Spleen (tissue), 11 donors: ENCODE measurements around the gene PTCD2. TPM values are rescaled to one million over a fixed set of nuclear protein-coding genes. Genes with fewer than 3 reads are reported as not detected.

Experiments
- DNase-seq: peaks from one replicate; pipeline ENCODE4 v3.0.0-alpha.2; 2020
- H3K27ac ChIP-seq, 8 donors: fragments of 200-600 bp; sonication (generic) in 7 of 8; 1 replicate in 4 of 8; 2 replicates in 4 of 8; pipeline versions ENCODE4 v1.5.0 to v1.8.0; 2016 to 2021; ENCODE audit warnings: inconsistent platforms in 4 of 8, mild to moderate bottlenecking in 4 of 8, moderate library complexity in 1 of 8
- H3K27me3 ChIP-seq, 7 donors: fragments of 200-600 bp; sonication (generic) in 6 of 7; replicated peaks in 1 of 7; 1 replicate in 4 of 7; 2 replicates in 3 of 7; pipeline versions ENCODE4 v1.5.0 to v1.8.0; 2016 to 2021; ENCODE audit warnings: inconsistent platforms in 3 of 7, mild to moderate bottlenecking in 1 of 7
- H3K36me3 ChIP-seq, 6 donors: fragments of 200-600 bp; sonication (generic) in 5 of 6; 1 replicate in 4 of 6; 2 replicates in 2 of 6; pipeline versions ENCODE4 v1.5.0 to v1.8.0; 2016 to 2021; ENCODE audit warnings: inconsistent platforms in 2 of 6
- H3K4me1 ChIP-seq, 6 donors: fragments of 200-600 bp; sonication (generic) in 5 of 6; 1 replicate in 3 of 6; 2 replicates in 3 of 6; pipeline versions ENCODE4 v1.5.0 to v1.8.0; 2016 to 2021; ENCODE audit warnings: inconsistent platforms in 3 of 6
- H3K4me3 ChIP-seq, 8 donors: fragments of 200-600 bp; sonication (generic) in 7 of 8; 1 replicate in 4 of 8; 2 replicates in 4 of 8; pipeline versions ENCODE4 v1.5.0 to v1.8.0; 2016 to 2021; ENCODE audit warnings: inconsistent platforms in 4 of 8, mild to moderate bottlenecking in 4 of 8, moderate library complexity in 2 of 8
- H3K9me3 ChIP-seq, 8 donors: fragments of 200-600 bp; sonication (generic) in 7 of 8; 1 replicate in 4 of 8; 2 replicates in 4 of 8; pipeline versions ENCODE4 v1.5.0 to v1.8.0; 2016 to 2021; ENCODE audit warnings: inconsistent platforms in 4 of 8
- CTCF ChIP-seq, 11 experiments: fragments of 200-600 bp in 7 of 11; fragments of 450-650 bp in 4 of 11; sonication (generic) in 4 of 11; IDR thresholded peaks in 8 of 11; conservative IDR thresholded peaks in 3 of 11; 1 replicate in 7 of 11; 2 replicates in 4 of 11; pipeline versions ENCODE4 v1.4.0 to v1.8.0; 2016 to 2021; ENCODE audit warnings: antibody characterized with exemption in 11 of 11, inconsistent platforms in 4 of 11, mild to moderate bottlenecking in 1 of 11
- POLR2A ChIP-seq, 3 donors: fragments of 450-650 bp; IDR thresholded peaks; one replicate each; pipeline ENCODE4 v1.5.1; 2017; ENCODE audit warnings: antibody characterized with exemption in 3 of 3, mild to moderate bottlenecking in 1 of 3
- POLR2AphosphoS5 ChIP-seq, 3 donors: sonication (generic); formaldehyde crosslinking; IDR thresholded peaks; one replicate each; pipeline ENCODE4 v1.5.1; 2017; ENCODE audit warnings: antibody characterized with exemption in 3 of 3
- WGBS, 5 donors: extraction: QIAGEN DNeasy Blood & Tissue Kit in 3 of 5; methylation state at CpG; one replicate each; pipeline versions ENCODE4 v1.1.5 to v1.1.7; 2013 to 2018; 5-methylcytosine and 5-hydroxymethylcytosine counted together
- intact Hi-C: fragments of 100-400 bp; cut with DNase I; formaldehyde crosslinking; loops from one replicate; pipeline ENCODE4 v1.15.0; 2023; ENCODE audit warnings: low total_unique reads
- polyA plus RNA-seq, 3 donors: library from polyadenylated mRNA; stranded (reverse); fragments of 200-250 nt; gene quantifications; one replicate each; pipeline ENCODE4 v1.2.1, GENCODE V29; 2013
- total RNA-seq, 7 donors: library from RNA; depleted of rRNA in 3 of 7; stranded (reverse); fragments of >200 nt in 3 of 7; fragmentation: NEBNext Ultra II Directional in 4 of 7; extraction: Animal tissue kit (Norgen Biotek cat#: 25700) in 4 of 7; gene quantifications; one replicate each; pipeline versions ENCODE4 v1.1.0 to v1.2.1, GENCODE V29; 2016 to 2021
- donor health status: healthy with polysubstance abuse.
- donor health status: DM: no; HTN: no; CAD: no; lungs with moderate emphysema.
- donor health status: DM: no; HTN: no; CAD: no.
- donor health status: Bipolar disorder and iron deficiency.
- donor health status: healthy.
- donor health status: DM: no; HTN: no; CAD: no.
- donor health status: DM: yes; HTN: yes; CAD: no.

PTCD2 gene
- total and polyA plus RNA-seq, 10 donors, result 1.2 to 11.7 (median 7.5) TPM

- Histone ChIP-seq H3K36me3 (no peaks in the 10 kb centered on the region), H3K27ac (peak overlapping the region in 4 of 8 donors; percentile 6 to 69 (median 50)), H3K9me3 (no peaks in the 10 kb centered on the region), H3K4me3 (no peak overlapping the region), H3K4me1 (peaks cover 0 to 52% (median 15%) of the 10 kb centered on the region in 6 donors), H3K27me3 (no peaks in the 10 kb centered on the region)
- WGBS, 5 donors, result 66 to 91% (median 76%) methylated on average over 4 of the region's 4 CpGs
- no peak for DNase-seq
- no peak for TF ChIP-seq POLR2AphosphoS5 (IDR thresholded peaks at IDR 0.05)
- no peak for TF ChIP-seq POLR2A (IDR thresholded peaks at IDR 0.05)
- no peak for TF ChIP-seq CTCF (IDR thresholded peaks at IDR 0.05 in 8 of 11, conservative IDR thresholded peaks at IDR 0.05 in 3 of 11)
- intact Hi-C loops, result no loop called here
Observed at GRCh38 chr5:72372923-72373322, 52.8 kb downstream of the PTCD2 start.

- intact Hi-C loops, result no loop called here
Observed at GRCh38 chr5:72374844-72375243, 54.7 kb downstream of the PTCD2 start.

GRCh38 chr5:72376381-72376780 is 56.2 kb downstream of the PTCD2 start:
- Histone ChIP-seq H3K4me1 (peaks cover 0 to 50% (median 17%) of the 10 kb centered on the region in 6 donors), H3K4me3 (no peak overlapping the region), H3K36me3 (no peaks in the 10 kb centered on the region), H3K27me3 (no peaks in the 10 kb centered on the region), H3K27ac (no peak overlapping the region), H3K9me3 (no peaks in the 10 kb centered on the region)
- intact Hi-C loops, result no loop called here
- TF ChIP-seq CTCF (IDR thresholded peaks at IDR 0.05 in 8 of 11, conservative IDR thresholded peaks at IDR 0.05 in 3 of 11) (no peak), POLR2AphosphoS5 (IDR thresholded peaks at IDR 0.05) (no peak)
- no peak for DNase-seq

More at GRCh38 chr5:72374844-72375243, 54.7 kb downstream of the PTCD2 start:
- no peak overlapping the region for H3K4me3 ChIP-seq
- H3K4me1 ChIP-seq, result peaks cover 0 to 48% (median 14%) of the 10 kb centered on the region in 6 donors
- H3K9me3 ChIP-seq, result no peaks in the 10 kb centered on the region
- no peaks in the 10 kb centered on the region for H3K36me3 ChIP-seq
- WGBS, 5 donors, result 89 to 97% (median 91%) methylated on average over 3 of the region's 3 CpGs
- TF ChIP-seq CTCF (IDR thresholded peaks at IDR 0.05 in 8 of 11, conservative IDR thresholded peaks at IDR 0.05 in 3 of 11) (no peak), POLR2A (IDR thresholded peaks at IDR 0.05) (no peak), POLR2AphosphoS5 (IDR thresholded peaks at IDR 0.05) (no peak)
- H3K27ac ChIP-seq, result no peak overlapping the region
- no peaks in the 10 kb centered on the region for H3K27me3 ChIP-seq
- DNase-seq, result no peak

GRCh38 chr5:72377910-72378638 is 57.9 kb downstream of the PTCD2 start:
- DNase-seq, result no peak
- no peaks in the 10 kb centered on the region for H3K9me3 ChIP-seq
- TF ChIP-seq CTCF (IDR thresholded peaks at IDR 0.05 in 8 of 11, conservative IDR thresholded peaks at IDR 0.05 in 3 of 11) (no peak), POLR2AphosphoS5 (IDR thresholded peaks at IDR 0.05) (no peak), POLR2A (IDR thresholded peaks at IDR 0.05) (no peak)
- no peaks in the 10 kb centered on the region for H3K36me3 ChIP-seq
- no peaks in the 10 kb centered on the region for H3K27me3 ChIP-seq
- H3K4me3 ChIP-seq, result no peak overlapping the region
- intact Hi-C loops, result no loop called here
- 61 to 84% (median 68%) methylated on average over 4 of the region's 4 CpGs for WGBS, 5 donors
- no peak overlapping the region for H3K27ac ChIP-seq
- peaks cover 0 to 35% (median 17%) of the 10 kb centered on the region in 6 donors for H3K4me1 ChIP-seq
